ENCODE results near the gene ITPR3. TPM values are rescaled to one million over a fixed set of nuclear protein-coding genes. Genes with fewer than 3 reads are reported as not detected.

The ITPR3 gene
- total RNA-seq, 1 donor from 2014 or later = 0.34 TPM

DNA sequence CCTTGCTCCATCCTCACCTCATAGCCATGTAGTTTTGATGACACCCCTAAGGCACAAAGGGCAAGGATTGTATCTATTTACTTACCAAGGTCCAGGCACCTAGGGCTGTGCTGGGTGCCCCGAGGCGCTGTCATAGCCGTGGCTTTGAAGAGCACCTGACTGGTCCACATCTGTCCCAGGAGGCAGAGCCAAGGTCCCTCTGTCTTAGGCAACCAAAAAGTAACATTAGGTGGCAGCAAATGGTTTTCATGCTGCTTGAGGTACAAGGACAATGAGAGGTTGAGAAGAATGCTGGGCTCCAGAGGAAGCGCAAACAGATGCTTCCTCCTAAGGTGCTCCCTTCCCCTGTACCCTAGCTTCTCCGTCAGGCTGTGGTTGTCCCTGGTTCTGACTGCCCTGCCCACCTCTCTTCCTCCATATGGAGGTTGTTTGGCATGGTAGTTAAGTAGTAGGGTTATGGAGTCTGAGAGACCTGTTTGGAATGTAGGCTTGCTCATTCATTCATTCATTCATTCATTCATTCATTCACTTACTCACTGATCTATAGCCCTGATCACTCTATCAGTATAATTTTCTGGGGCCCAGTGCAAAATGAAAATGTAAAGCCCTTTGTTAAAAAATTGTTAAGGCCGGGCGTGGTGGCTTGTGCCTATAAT, 93.4 kb downstream of the ITPR3 start:
- Mint-ChIP-seq H3K4me3 (ENCODE audit: unreplicated experiment) (no peak overlapping the region), H3K9me3 (ENCODE audit: unreplicated experiment) (peaks cover 13% of the 10 kb centered on the region), H3K27me3 (ENCODE audit: unreplicated experiment) (peaks cover 10% of the 10 kb centered on the region), H3K27ac (ENCODE audit: unreplicated experiment) (no peak overlapping the region), H3K4me1 (ENCODE audit: low read depth, unreplicated experiment) (peaks cover 24% of the 10 kb centered on the region), H3K36me3 (ENCODE audit: unreplicated experiment) (no peaks in the 10 kb centered on the region)
- TF ChIP-seq, protein P1, sequence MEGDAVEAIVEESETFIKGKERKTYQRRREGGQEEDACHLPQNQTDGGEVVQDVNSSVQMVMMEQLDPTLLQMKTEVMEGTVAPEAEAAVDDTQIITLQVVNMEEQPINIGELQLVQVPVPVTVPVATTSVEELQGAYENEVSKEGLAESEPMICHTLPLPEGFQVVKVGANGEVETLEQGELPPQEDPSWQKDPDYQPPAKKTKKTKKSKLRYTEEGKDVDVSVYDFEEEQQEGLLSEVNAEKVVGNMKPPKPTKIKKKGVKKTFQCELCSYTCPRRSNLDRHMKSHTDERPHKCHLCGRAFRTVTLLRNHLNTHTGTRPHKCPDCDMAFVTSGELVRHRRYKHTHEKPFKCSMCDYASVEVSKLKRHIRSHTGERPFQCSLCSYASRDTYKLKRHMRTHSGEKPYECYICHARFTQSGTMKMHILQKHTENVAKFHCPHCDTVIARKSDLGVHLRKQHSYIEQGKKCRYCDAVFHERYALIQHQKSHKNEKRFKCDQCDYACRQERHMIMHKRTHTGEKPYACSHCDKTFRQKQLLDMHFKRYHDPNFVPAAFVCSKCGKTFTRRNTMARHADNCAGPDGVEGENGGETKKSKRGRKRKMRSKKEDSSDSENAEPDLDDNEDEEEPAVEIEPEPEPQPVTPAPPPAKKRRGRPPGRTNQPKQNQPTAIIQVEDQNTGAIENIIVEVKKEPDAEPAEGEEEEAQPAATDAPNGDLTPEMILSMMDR (IDR thresholded peaks at IDR 0.05; ENCODE audit: partially characterized antibody, unreplicated experiment) = no peak
- DNase-seq = no peak

DNA sequence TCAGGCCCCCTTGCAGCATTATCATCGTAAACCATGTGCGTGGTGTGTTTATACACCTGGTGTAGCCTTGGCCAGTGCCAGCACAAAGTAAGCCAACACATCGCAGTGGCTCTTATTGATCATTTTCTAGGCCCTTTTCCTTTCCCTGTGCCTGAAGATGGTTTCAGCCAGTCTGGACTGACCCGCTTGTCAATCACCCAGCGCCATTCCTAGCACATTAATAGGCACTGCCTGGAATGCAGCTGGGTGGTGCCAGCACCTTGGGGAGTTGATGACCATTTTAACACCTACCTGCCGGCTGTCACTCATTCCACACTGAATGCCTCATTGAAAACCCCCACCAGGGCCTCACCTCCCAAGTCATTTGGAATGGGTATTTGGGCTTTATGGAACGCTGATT, 95.3 kb downstream of the ITPR3 start:
- H3K9me3 Mint-ChIP-seq (ENCODE audit: unreplicated experiment) = peaks cover 8% of the 10 kb centered on the region
- no peaks in the 10 kb centered on the region for H3K36me3 Mint-ChIP-seq (ENCODE audit: unreplicated experiment)
- H3K27me3 Mint-ChIP-seq (ENCODE audit: unreplicated experiment) = peaks cover 8% of the 10 kb centered on the region
- H3K4me3 Mint-ChIP-seq (ENCODE audit: unreplicated experiment) = no peak overlapping the region
- DNase-seq = no peak
- H3K4me1 Mint-ChIP-seq (ENCODE audit: low read depth, unreplicated experiment) = peaks cover 11% of the 10 kb centered on the region
- H3K27ac Mint-ChIP-seq (ENCODE audit: unreplicated experiment) = no peak overlapping the region
- TF ChIP-seq, protein P1 (IDR thresholded peaks at IDR 0.05; ENCODE audit: partially characterized antibody, unreplicated experiment) = no peak

DNA sequence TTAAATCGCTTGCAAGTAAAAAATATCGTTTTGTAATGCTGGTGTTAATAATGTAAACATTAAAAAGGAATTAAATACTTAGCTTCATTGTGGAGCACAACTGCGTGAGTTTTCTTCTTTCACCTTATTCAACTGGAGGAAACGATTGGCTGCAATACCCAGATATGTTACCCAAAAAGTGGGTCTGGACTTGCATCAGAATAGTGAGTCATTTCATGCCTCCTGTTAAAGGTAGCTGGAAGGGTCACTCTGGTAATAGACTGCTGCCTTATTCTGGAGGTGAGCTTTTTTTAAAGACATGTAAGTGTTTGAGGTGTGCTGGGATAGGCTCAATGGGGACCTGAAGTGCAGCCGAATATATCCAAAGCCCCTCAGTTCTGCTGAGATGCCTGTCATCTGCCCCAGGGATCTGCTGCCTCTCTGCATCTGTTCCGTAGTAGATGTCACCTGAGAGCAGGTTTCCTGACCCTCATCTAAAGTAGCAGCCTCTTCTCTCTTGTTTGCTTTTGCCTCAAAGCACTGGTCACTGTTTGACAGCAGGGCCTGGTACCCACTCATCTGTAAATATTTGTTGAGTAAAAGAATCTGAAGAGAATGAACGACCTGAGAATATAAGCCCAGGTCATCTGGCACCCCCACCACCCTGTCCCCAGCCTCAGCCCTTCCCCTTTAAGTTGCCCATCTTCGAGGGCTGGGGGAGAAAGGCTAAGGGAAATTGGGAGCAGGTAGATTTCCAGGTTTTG, 95.9 kb downstream of the ITPR3 start:
- TF ChIP-seq, protein P1 (IDR thresholded peaks at IDR 0.05; ENCODE audit: partially characterized antibody, unreplicated experiment) = no peak

DNA sequence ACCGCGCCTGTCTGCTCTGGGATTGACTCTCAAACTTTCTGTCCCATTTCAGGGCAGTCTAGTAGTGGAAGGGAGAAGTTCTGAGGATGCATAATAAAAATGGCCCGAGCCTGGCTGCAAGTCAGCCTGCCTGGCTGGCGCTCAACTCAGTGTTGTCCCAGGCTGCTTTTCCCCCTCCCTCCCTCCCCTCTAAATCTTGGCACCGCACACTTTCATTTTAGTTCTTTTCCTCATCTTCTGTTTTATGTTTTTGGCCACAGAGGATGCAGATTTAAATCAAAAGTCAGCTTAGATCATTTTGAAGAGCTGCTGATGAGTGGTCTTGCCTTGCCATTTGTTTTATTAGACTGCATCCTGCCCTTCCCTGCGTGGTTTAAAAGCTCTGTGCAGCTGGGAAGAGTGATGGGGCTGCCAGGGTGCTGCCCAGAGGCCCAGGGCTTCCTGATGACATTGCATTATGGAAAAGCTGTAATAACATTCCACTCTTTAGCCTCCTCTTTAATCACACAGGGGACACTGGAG, 96.9 kb downstream of the ITPR3 start:
- H3K4me3 Mint-ChIP-seq (ENCODE audit: unreplicated experiment) = no peak overlapping the region
- peaks cover 7% of the 10 kb centered on the region for H3K4me1 Mint-ChIP-seq (ENCODE audit: low read depth, unreplicated experiment)
- no peaks in the 10 kb centered on the region for H3K36me3 Mint-ChIP-seq (ENCODE audit: unreplicated experiment)
- H3K27ac Mint-ChIP-seq (ENCODE audit: unreplicated experiment) = no peak overlapping the region
- peaks cover 2% of the 10 kb centered on the region for H3K9me3 Mint-ChIP-seq (ENCODE audit: unreplicated experiment)
- TF ChIP-seq, protein P1 (IDR thresholded peaks at IDR 0.05; ENCODE audit: partially characterized antibody, unreplicated experiment) = no peak
- H3K27me3 Mint-ChIP-seq (ENCODE audit: unreplicated experiment) = peaks cover 7% of the 10 kb centered on the region
- no peak for DNase-seq

More for the DNA sequence above, 95.9 kb downstream of the ITPR3 start:
- DNase-seq = no peak
- Mint-ChIP-seq H3K27ac (ENCODE audit: unreplicated experiment) (no peak overlapping the region), H3K9me3 (ENCODE audit: unreplicated experiment) (peaks cover 2% of the 10 kb centered on the region), H3K36me3 (ENCODE audit: unreplicated experiment) (no peaks in the 10 kb centered on the region), H3K27me3 (ENCODE audit: unreplicated experiment) (peaks cover 6% of the 10 kb centered on the region), H3K4me3 (ENCODE audit: unreplicated experiment) (no peak overlapping the region), H3K4me1 (ENCODE audit: low read depth, unreplicated experiment) (peaks cover 7% of the 10 kb centered on the region)

DNA sequence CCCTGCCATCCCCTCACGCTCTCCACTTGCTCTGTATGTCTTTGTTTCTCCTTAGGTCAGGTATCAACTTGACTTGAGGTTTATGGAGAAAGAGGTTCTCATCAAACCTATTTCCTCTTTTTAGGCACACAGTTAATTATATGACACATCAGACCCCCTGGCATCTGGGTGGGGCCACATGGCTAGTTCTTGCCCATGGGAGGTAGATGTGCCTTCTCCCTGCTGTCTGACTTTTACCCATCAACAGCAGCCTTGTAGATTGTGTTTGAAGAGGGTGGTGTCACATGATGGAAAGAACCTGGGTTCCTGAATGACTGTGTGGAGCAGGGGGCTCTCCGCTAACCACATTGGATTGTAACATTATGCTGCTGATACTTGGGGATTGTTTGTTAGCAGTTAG, 97.6 kb downstream of the ITPR3 start:
- peaks cover 5% of the 10 kb centered on the region for H3K4me1 Mint-ChIP-seq (ENCODE audit: low read depth, unreplicated experiment)
- H3K36me3 Mint-ChIP-seq (ENCODE audit: unreplicated experiment) = no peaks in the 10 kb centered on the region
- TF ChIP-seq, protein P1 (IDR thresholded peaks at IDR 0.05; ENCODE audit: partially characterized antibody, unreplicated experiment) = no peak
- H3K27ac Mint-ChIP-seq (ENCODE audit: unreplicated experiment) = no peak overlapping the region
- H3K27me3 Mint-ChIP-seq (ENCODE audit: unreplicated experiment) = peaks cover 9% of the 10 kb centered on the region
- H3K9me3 Mint-ChIP-seq (ENCODE audit: unreplicated experiment) = no peaks in the 10 kb centered on the region
- DNase-seq = no peak
- no peak overlapping the region for H3K4me3 Mint-ChIP-seq (ENCODE audit: unreplicated experiment)

Data from glutamatergic neuron (in vitro differentiated cells).